GM18505 (cell line): ENCODE results near the gene LMF1.

Experiments used
- ATAC-seq: cut with Tn5 transposase; IDR thresholded peaks from one replicate; pipeline ENCODE4 v1.9.1; 2021; ENCODE audit not compliant: unreplicated experiment
- POLR2A ChIP-seq: IDR thresholded peaks from 4 replicates; pipeline ENCODE4 v1.6.1; 2011; ENCODE audit warnings: borderline replicate concordance; ENCODE audit not compliant: insufficient read depth, insufficient read length; ENCODE audit errors: extremely low read depth

Gene LMF1

GRCh38 chr16:974611-975261, 4.0 kb upstream of the LMF1 start:
- no peak for ATAC-seq
- no peak for TF ChIP-seq POLR2A

DNA sequence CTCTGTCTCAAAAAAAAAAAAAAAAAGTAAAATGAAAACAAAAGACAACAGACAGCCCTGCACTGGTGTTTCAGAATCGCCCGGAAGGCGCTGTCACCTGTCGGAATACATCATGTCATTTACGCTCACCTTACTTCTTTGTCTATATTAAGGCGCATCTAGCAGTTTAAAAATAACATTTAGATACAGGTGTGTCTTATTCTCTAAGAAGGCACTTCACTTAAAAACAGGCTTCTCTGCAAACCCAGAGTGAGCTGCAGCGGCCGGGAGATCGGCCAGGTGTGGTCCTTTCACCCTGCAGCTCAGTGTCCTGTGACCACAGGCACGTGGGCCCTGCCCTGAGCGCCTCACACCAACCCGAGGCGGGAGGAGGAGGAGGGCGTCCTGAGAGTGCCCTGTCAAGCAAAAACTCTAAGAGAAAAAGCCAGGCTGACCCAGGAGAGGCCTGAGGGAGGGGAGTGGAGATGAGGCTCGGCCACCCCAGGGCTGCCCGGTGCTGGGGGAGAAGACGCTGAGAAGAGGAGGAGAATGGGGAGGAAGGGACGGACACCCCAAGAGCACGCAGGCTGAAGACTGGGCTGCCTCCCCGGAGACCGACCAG, 3.3 kb upstream of the LMF1 start:
- no peak for TF ChIP-seq POLR2A
- ATAC-seq = no peak

GRCh38 chr16:973366-973765, 2.6 kb upstream of the LMF1 start:
- ATAC-seq = no peak
- TF ChIP-seq POLR2A = no peak

DNA sequence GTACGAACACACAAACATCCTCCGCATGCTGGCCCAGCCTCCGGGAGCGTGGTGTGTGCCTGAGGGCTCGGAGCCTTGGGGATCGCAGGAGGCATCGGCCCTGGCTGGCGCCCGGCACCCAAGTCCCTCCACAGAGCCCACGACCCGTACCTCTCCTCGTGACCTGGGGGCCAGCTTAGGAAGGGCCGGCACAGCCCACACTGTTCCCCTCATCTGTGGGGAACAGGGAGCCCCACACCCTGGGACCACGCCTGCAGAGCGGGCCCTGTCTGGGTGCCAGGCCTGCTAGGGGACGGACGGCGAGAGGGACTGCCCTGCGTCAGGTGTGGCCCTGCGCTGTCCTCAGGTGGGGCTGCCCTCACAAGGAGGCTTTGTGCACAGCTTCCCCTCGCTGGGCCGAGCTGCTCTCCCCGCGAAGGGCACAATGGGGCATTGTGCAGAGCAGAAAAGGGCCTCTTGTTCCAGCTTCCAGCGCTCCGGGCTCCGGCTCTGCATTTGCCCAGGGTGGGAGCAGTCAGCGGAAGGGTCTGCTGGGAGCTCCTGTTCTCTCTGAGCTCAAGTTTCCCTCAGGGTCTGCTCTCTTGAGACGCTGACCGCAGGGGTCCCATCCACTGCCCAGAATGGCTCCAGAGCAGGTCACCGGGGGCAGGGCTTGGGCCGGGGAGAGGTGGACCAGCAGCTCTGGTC, 1.7 kb upstream of the LMF1 start:
- no peak for ATAC-seq
- TF ChIP-seq POLR2A = no peak

GRCh38 chr16:971981-972315, 1.2 kb upstream of the LMF1 start:
- no peak for TF ChIP-seq POLR2A
- ATAC-seq = no peak

GRCh38 chr16:971582-971905, 760 bp upstream of the LMF1 start:
- ATAC-seq = no peak
- TF ChIP-seq POLR2A = no peak

DNA sequence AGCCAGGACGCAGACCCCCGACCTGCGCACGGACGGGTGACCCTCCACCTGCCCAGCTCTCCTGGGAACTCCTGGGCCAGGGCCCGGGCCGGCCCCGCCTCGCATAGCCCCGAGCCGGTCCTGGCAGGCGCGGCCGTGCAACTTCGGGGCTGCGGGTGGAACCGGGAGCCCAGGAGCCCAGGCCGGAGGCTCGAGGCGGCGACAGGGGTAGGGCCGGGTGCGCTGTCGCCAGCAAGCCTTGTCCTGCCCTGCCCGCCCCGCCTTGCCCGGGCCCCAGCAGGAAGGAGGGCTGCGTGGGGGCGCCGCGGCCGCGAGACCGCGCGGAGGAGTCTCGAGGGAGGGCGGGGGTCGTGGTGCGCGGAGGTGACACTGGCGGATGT, 408 bp downstream of the LMF1 start:
- ATAC-seq = peak; percentile 15
- no peak for TF ChIP-seq POLR2A

GRCh38 chr16:969508-970385, 1.0 kb downstream of the LMF1 start:
- ATAC-seq = no peak

GRCh38 chr16:968620-969019, 2.2 kb downstream of the LMF1 start:
- TF ChIP-seq POLR2A = no peak
- no peak for ATAC-seq

More at GRCh38 chr16:969508-970385, 1.0 kb downstream of the LMF1 start:
- no peak for TF ChIP-seq POLR2A

- ATAC-seq = no peak
- TF ChIP-seq POLR2A = no peak
These were observed 3.1 kb downstream of the LMF1 start for GRCh38 chr16:967546-968295.

- TF ChIP-seq POLR2A = no peak
- no peak for ATAC-seq
These were observed 3.7 kb downstream of the LMF1 start for GRCh38 chr16:967077-967541.

- ATAC-seq = no peak
- no peak for TF ChIP-seq POLR2A
These were observed 4.3 kb downstream of the LMF1 start for GRCh38 chr16:966505-966904.

GRCh38 chr16:966035-966434, 4.7 kb downstream of the LMF1 start:
- ATAC-seq = no peak
- TF ChIP-seq POLR2A = no peak
